ENCODE measurements around the gene TMPRSS11E. TPM values are rescaled to one million over a fixed set of nuclear protein-coding genes. Genes with fewer than 3 reads are reported as not detected.

TMPRSS11E gene
- total and polyA plus RNA-seq, 10 of the 15 experiments (the other 5 are each of a cell fraction or from before 2014, with no cell fraction given): not detected

- TF ChIP-seq, protein P1, sequence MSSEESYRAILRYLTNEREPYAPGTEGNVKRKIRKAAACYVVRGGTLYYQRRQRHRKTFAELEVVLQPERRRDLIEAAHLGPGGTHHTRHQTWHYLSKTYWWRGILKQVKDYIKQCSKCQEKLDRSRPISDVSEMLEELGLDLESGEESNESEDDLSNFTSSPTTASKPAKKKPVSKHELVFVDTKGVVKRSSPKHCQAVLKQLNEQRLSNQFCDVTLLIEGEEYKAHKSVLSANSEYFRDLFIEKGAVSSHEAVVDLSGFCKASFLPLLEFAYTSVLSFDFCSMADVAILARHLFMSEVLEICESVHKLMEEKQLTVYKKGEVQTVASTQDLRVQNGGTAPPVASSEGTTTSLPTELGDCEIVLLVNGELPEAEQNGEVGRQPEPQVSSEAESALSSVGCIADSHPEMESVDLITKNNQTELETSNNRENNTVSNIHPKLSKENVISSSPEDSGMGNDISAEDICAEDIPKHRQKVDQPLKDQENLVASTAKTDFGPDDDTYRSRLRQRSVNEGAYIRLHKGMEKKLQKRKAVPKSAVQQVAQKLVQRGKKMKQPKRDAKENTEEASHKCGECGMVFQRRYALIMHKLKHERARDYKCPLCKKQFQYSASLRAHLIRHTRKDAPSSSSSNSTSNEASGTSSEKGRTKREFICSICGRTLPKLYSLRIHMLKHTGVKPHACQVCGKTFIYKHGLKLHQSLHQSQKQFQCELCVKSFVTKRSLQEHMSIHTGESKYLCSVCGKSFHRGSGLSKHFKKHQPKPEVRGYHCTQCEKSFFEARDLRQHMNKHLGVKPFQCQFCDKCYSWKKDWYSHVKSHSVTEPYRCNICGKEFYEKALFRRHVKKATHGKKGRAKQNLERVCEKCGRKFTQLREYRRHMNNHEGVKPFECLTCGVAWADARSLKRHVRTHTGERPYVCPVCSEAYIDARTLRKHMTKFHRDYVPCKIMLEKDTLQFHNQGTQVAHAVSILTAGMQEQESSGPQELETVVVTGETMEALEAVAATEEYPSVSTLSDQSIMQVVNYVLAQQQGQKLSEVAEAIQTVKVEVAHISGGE (CRISPR knock-in tag; IDR thresholded peaks at IDR 0.05): no peak
- TF ChIP-seq IKZF2 (IDR thresholded peaks at IDR 0.05) (no peak), RELA (IDR thresholded peaks at IDR 0.05; ENCODE audit: borderline replicate concordance, partially characterized antibody) (no peak)
These were observed 47.4 kb downstream of the TMPRSS11E start (continued) for GRCh38 chr4:68494688-68495087.

- POLR2A ChIA-PET: no interaction called here
- DNase-seq (ENCODE audit: low read depth, low spot score): peak; percentile 30
- in situ Hi-C loops (cut with MboI): loop anchor here (25.0 kb wide), 2 partner anchors 664 to 1114 kb away; no protein-coding TSS in a partner anchor
- TF ChIP-seq YY1 (IDR thresholded peaks at IDR 0.05; ENCODE audit: low read depth, low read length) (peak; percentile 82), RAD21 (IDR thresholded peaks at IDR 0.05; ENCODE audit: insufficient read depth, low read depth, low read length) (peak; percentile 100), SMC3 (IDR thresholded peaks at IDR 0.05; ENCODE audit: borderline replicate concordance, low read length) (peak; percentile 94), CTCF (IDR thresholded peaks at IDR 0.05 in 2 of 3, conservative IDR thresholded peaks at IDR 0.05 in 1 of 3; ENCODE audit: control insufficient read depth in 2 of 3, extremely low read depth in 1 of 3, insufficient read depth in 1 of 3, low read depth in 3 of 3, low read length in 3 of 3) (peak; percentile 74 to 93 (median 86)), CEBPZ (IDR thresholded peaks at IDR 0.05; ENCODE audit: low read depth, low read length) (no peak), ZNF24 (IDR thresholded peaks at IDR 0.05) (0 out of 2 replicates have a peak, but pooled peaks have one; percentile 18), RAD51 (IDR thresholded peaks at IDR 0.05) (no peak)
These were observed 51.2 kb downstream of the TMPRSS11E start for GRCh38 chr4:68498413-68499007.

More at GRCh38 chr4:68498413-68499007, 51.2 kb downstream of the TMPRSS11E start:
- H3K9me3 ChIP-seq (replicated peaks; ENCODE audit: control insufficient read depth, insufficient read depth, low read length): no peaks in the 10 kb centered on the region
- no peaks in the 10 kb centered on the region for H3K36me3 ChIP-seq (ENCODE audit: control insufficient read depth in 2 of 2, insufficient read depth in 2 of 2, low read length in 1 of 2)
- no peaks in the 10 kb centered on the region for H3K79me2 ChIP-seq (ENCODE audit: control insufficient read depth, insufficient read depth, low read length)
- no peak overlapping the region for H3K4me2 ChIP-seq (ENCODE audit: control insufficient read depth, insufficient read depth)
- H3K9ac ChIP-seq (ENCODE audit: control insufficient read depth, insufficient read depth, low read length): no peak overlapping the region
- intact Hi-C loops (cut with micrococcal nuclease; ENCODE audit: unreplicated experiment): loop anchor here (1.0 to 10.0 kb wide), 5 partner anchors 306 to 672 kb away; no protein-coding TSS in a partner anchor
- 0 out of 2 replicates have a peak, but pooled peaks cover 3% of the 10 kb centered on the region for H3K4me1 ChIP-seq (ENCODE audit: control insufficient read depth, insufficient read depth, low read length)
- ChIA-PET RAD21 (ENCODE audit: unreplicated experiment) (interaction anchor here (0.8 to 2.1 kb wide), 10 partner anchors 175 to 1118 kb away, joined by 3 to 18 read pairs (median 5); no protein-coding TSS in a partner anchor), SMC1A (ENCODE audit: uncharacterized antibody, unreplicated experiment) (interaction anchor here (0.8 to 3.0 kb wide), 26 partner anchors 9 to 1378 kb away, joined by 3 to 37 read pairs (median 4); no protein-coding TSS in a partner anchor), CTCF (interaction anchor here (0.5 to 3.4 kb wide), 31 partner anchors 15 to 1224 kb away, joined by 3 to 22 read pairs (median 4); no protein-coding TSS in a partner anchor)
- H4K20me1 ChIP-seq (ENCODE audit: control insufficient read depth, insufficient read depth): no peaks in the 10 kb centered on the region
- H3K27ac ChIP-seq (ENCODE audit: control insufficient read depth, insufficient read depth): no peak overlapping the region
- H3K4me3 ChIP-seq: no peak overlapping the region
- WGBS (ENCODE audit: insufficient coverage, insufficient replicate concordance, low lambda C conversion rate, missing lambda C conversion rate): 20% methylated on average over 5 of the region's 5 CpGs
- ATAC-seq: peak; percentile 97
- FAIRE-seq: peak; percentile 82
- no peak overlapping the region for H2AFZ ChIP-seq (ENCODE audit: control insufficient read depth, low read depth, low read length)
- H3K27me3 ChIP-seq (replicated peaks in 1 of 2; ENCODE audit: control insufficient read depth in 2 of 2, insufficient read depth in 2 of 2, low read length in 1 of 2): no peaks in the 10 kb centered on the region
- BruUV-seq (replicated peaks): no TSS peak
